WTC11 (cell line): ENCODE data around the gene FBF1. TPM values are rescaled to one million over a fixed set of nuclear protein-coding genes. Genes with fewer than 3 reads are reported as not detected.

Source experiments
- ATAC-seq: fragments of 200-7000 bp; cut with Tn5 transposase; 2 replicates; pipeline ENCODE4 v1.10.0; 2021; ENCODE audit warnings: mild to moderate bottlenecking, moderate library complexity
- CTCF ChIA-PET: fragments of 300-600 bp; sonication (Branson Sonifier 250); formaldehyde crosslinking; loops from one replicate; lab custom pipeline; 2021; ENCODE audit warnings: antibody characterized with exemption; lab: Charles Lee
- POLR2A ChIA-PET: fragments of 350-600 bp; sonication (Branson Sonifier 250); formaldehyde crosslinking; loops from one replicate; lab custom pipeline; 2021; ENCODE audit warnings: antibody characterized with exemption; lab: Charles Lee
- DNase-seq: peaks from one replicate; pipeline ENCODE4 v3.0.0; 2021; ENCODE audit warnings: low spot score
- H3K27ac Mint-ChIP-seq: 2 replicates; pipeline ENCODE4 v1.8.0; 2021; ENCODE audit warnings: mixed read lengths
- H3K27me3 Mint-ChIP-seq: 2 replicates; pipeline ENCODE4 v1.8.0; 2021; ENCODE audit warnings: low read depth, mild to moderate bottlenecking, moderate library complexity, mixed read lengths
- H3K36me3 Mint-ChIP-seq: 2 replicates; pipeline ENCODE4 v1.8.0; 2021; ENCODE audit warnings: mixed read lengths
- H3K4me1 Mint-ChIP-seq: 2 replicates; pipeline ENCODE4 v1.8.0; 2022; ENCODE audit warnings: mixed read lengths
- H3K4me3 Mint-ChIP-seq: 2 replicates; pipeline ENCODE4 v1.8.0; 2021; ENCODE audit warnings: mild to moderate bottlenecking, moderate library complexity, mixed read lengths
- H3K9me3 Mint-ChIP-seq: 2 replicates; pipeline ENCODE4 v1.8.0; 2021; ENCODE audit warnings: mixed read lengths
- FOXP1 ChIP-seq: sonication (generic); formaldehyde crosslinking; IDR thresholded peaks from 2 replicates; pipeline ENCODE4 v1.8.0; 2022; ENCODE audit warnings: missing genetic modification reagents, mild to moderate bottlenecking, moderate library complexity, borderline replicate concordance
- MYBL2 ChIP-seq: sonication (generic); formaldehyde crosslinking; IDR thresholded peaks from 2 replicates; pipeline ENCODE4 v1.8.1; 2023; ENCODE audit warnings: mild to moderate bottlenecking, moderate library complexity, missing genetic modification reagents
- NR2C2 ChIP-seq: sonication (generic); formaldehyde crosslinking; IDR thresholded peaks from 2 replicates; pipeline ENCODE4 v1.8.0; 2022; ENCODE audit warnings: mild to moderate bottlenecking, missing genetic modification reagents
- PRRX2 ChIP-seq: fragments of 250-450 bp; sonication (Bioruptor Pico); IDR thresholded peaks from 2 replicates; pipeline ENCODE4 v1.8.0; 2021; ENCODE audit warnings: mild to moderate bottlenecking
- ZNF121 ChIP-seq: sonication (generic); formaldehyde crosslinking; IDR thresholded peaks from 2 replicates; pipeline ENCODE4 v1.8.0; 2023; ENCODE audit warnings: missing genetic modification reagents
- ZNF671 ChIP-seq: fragments of 250-450 bp; sonication (Bioruptor Pico); IDR thresholded peaks from 2 replicates; pipeline ENCODE4 v1.8.0; 2021; ENCODE audit warnings: mild to moderate bottlenecking
- total RNA-seq: library from RNA; stranded (reverse); gene quantifications from 3 replicates; pipeline ENCODE4 v1.2.3, GENCODE V29; 2021
- TF ChIP-seq, protein P1 (sequence below): sonication (generic); formaldehyde crosslinking; IDR thresholded peaks from 2 replicates; pipeline ENCODE4 v1.8.0; 2022; ENCODE audit warnings: missing genetic modification reagents
- TF ChIP-seq, protein P2 (sequence below): fragments of 250-450 bp; sonication (Bioruptor Pico); IDR thresholded peaks from 2 replicates; pipeline ENCODE4 v1.9.0; 2021; ENCODE audit warnings: moderate library complexity, mild to moderate bottlenecking, inconsistent platforms, borderline replicate concordance
- TF ChIP-seq, protein P3 (sequence below): sonication (generic); formaldehyde crosslinking; IDR thresholded peaks from 2 replicates; pipeline ENCODE4 v1.8.1; 2023; ENCODE audit warnings: mild to moderate bottlenecking, missing genetic modification reagents, moderate library complexity

FBF1 gene
- total RNA-seq, 1 experiment from 2014 or later = 19.8 TPM

DNA sequence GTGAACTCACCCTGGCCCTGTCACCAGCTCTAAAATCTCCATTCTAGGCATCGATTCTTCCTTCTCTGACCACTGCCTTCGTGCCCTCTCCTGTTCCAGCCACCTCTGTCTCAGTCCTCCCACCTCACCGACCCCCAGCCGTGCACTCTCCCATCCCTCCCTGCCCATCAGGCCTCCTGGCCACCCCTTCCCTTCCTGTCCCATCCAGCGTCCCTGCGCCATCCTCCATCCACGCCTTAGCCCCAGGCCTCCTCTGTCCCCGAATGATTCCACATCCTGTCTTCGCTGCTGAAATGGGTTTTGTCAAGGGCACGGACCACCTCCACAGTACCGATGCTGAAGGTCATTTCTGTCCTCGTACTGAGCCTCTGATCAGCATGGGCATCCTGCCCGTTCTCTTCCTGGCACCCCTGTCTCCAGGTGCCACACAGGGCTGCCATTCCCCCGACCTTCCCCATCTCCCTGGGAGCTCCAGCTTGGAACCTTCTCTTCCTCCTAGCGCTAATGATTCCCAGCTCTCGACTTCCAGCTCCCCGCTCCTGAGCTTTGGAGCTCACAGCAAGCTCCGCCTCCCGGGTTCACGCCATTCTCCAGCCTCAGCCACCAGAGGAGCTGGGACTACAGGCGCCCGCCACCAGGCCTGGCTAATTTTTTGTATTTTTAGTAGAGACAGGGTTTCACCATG is 46.7 kb downstream of the FBF1 start (continued):
- TF ChIP-seq, protein P1, sequence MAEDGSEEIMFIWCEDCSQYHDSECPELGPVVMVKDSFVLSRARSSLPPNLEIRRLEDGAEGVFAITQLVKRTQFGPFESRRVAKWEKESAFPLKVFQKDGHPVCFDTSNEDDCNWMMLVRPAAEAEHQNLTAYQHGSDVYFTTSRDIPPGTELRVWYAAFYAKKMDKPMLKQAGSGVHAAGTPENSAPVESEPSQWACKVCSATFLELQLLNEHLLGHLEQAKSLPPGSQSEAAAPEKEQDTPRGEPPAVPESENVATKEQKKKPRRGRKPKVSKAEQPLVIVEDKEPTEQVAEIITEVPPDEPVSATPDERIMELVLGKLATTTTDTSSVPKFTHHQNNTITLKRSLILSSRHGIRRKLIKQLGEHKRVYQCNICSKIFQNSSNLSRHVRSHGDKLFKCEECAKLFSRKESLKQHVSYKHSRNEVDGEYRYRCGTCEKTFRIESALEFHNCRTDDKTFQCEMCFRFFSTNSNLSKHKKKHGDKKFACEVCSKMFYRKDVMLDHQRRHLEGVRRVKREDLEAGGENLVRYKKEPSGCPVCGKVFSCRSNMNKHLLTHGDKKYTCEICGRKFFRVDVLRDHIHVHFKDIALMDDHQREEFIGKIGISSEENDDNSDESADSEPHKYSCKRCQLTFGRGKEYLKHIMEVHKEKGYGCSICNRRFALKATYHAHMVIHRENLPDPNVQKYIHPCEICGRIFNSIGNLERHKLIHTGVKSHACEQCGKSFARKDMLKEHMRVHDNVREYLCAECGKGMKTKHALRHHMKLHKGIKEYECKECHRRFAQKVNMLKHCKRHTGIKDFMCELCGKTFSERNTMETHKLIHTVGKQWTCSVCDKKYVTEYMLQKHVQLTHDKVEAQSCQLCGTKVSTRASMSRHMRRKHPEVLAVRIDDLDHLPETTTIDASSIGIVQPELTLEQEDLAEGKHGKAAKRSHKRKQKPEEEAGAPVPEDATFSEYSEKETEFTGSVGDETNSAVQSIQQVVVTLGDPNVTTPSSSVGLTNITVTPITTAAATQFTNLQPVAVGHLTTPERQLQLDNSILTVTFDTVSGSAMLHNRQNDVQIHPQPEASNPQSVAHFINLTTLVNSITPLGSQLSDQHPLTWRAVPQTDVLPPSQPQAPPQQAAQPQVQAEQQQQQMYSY (CRISPR knock-in tag) = no peak
- TF ChIP-seq NR2C2 (CRISPR knock-in tag) = no peak

DNA sequence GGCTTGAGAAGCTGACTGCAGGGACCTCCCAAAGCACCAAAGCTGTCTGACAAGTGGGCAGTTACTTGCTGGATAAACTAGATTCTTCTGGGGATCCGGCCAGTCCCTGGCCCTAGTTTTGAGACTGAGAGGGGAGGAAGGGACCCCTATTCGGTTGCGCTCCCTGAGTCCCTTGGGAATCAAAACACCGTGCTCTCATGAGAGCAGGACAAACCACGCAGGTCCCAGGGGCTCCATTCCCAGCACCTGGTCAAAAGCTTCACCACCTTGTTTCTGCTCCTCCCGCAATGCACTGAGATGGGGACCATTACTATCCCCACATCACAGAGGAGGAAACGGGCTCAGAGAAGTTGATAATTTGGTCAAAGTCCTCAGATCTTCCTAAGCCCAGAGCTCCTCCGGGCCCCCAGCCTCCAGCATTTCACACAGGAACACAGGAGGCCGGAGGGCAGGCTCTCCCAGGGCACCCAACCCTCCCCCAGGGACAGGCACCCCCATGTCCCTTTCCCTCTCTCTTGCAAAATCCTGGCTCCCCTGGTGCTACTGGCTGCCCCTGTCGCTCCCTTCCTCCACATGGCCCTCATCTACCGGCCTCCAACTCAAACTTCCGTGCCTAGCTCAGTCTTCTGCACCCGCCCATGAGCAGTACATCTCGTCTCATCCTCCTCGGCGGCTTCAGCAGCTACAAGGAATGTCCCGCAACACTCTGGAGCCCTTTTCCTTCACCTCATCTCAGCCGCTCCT is 47.4 kb downstream of the FBF1 start:
- no peak for TF ChIP-seq PRRX2 (CRISPR knock-in tag)
- TF ChIP-seq, protein P2, sequence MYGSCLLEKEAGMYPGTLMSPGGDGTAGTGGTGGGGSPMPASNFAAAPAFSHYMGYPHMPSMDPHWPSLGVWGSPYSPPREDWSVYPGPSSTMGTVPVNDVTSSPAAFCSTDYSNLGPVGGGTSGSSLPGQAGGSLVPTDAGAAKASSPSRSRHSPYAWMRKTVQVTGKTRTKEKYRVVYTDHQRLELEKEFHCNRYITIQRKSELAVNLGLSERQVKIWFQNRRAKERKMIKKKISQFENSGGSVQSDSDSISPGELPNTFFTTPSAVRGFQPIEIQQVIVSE (CRISPR knock-in tag) = no peak
- Mint-ChIP-seq H3K9me3 (no peaks in the 10 kb centered on the region), H3K4me1 (peaks cover 26% of the 10 kb centered on the region), H3K27me3 (no peaks in the 10 kb centered on the region), H3K27ac (peak overlapping the region; percentile 93), H3K36me3 (peaks cover 7% of the 10 kb centered on the region; the same call in 1 of the 2 replicates), H3K4me3 (peak overlapping the region; percentile 44)
- ATAC-seq (no peak), DNase-seq (no peak)
- ChIA-PET CTCF (interaction anchor here (0.5 to 7.5 kb wide), 10 partner anchors 11 to 773 kb away, joined by 3 to 71 read pairs (median 6); partner anchors contain the start of genes MRPL38 and TRIM47), POLR2A (interaction anchor here (1.2 kb wide), 1 partner anchor 38 kb away, joined by 3 read pairs; the partner anchor contains the start of gene WBP2)

DNA sequence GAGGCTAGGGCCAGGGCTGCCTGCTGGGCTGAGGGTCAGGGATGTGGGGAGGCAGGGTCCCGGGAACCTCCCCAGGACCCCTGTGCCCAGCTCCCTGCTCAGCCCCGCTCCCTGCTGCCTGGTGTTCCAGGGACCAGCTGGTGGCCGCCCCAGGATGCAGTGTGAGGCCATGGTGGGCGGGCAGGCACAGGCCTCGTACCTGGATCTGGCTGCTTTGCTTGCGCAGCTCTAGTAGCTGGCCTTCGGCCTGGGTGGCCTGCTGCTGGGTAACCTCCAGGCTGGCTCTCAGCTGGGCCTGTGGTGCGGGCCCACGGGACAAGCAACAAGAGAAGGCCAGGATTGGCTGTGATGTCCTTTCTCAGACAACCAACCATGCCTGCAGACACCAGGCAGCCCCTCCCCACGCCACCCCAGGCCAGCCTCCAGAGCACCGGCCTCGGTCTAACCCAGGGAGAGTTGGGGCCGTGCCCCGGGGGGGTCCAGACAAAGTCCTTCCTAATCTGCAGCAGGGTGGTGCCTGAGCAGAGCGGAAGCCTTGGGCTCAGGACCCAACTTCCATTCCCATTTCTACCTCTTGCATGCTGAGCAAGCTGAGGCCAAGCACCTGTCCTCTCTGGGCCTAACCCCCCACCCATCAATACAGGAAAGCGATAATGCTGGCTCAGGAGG is 48.2 kb downstream of the FBF1 start:
- ChIA-PET CTCF (interaction anchor here (0.9 to 7.5 kb wide), 6 partner anchors 12 to 122 kb away, joined by 3 to 71 read pairs (median 16); partner anchors contain the start of genes MRPL38 and TRIM47), POLR2A (interaction anchor here (1.2 kb wide), 1 partner anchor 37 kb away, joined by 3 read pairs; the partner anchor contains the start of gene WBP2)
- H3K4me3 Mint-ChIP-seq = no peak overlapping the region
- no peak for ATAC-seq
- H3K27me3 Mint-ChIP-seq = no peaks in the 10 kb centered on the region
- no peak overlapping the region for H3K27ac Mint-ChIP-seq
- peaks cover 24% of the 10 kb centered on the region for H3K4me1 Mint-ChIP-seq
- peaks cover 7% of the 10 kb centered on the region; the same call in 1 of the 2 replicates for H3K36me3 Mint-ChIP-seq
- H3K9me3 Mint-ChIP-seq = no peaks in the 10 kb centered on the region
- DNase-seq = no peak
- TF ChIP-seq MYBL2 (CRISPR knock-in tag) = 0 out of 2 replicates have a peak, but pooled peaks have one; percentile 36
- TF ChIP-seq FOXP1 (CRISPR knock-in tag) = no peak

DNA sequence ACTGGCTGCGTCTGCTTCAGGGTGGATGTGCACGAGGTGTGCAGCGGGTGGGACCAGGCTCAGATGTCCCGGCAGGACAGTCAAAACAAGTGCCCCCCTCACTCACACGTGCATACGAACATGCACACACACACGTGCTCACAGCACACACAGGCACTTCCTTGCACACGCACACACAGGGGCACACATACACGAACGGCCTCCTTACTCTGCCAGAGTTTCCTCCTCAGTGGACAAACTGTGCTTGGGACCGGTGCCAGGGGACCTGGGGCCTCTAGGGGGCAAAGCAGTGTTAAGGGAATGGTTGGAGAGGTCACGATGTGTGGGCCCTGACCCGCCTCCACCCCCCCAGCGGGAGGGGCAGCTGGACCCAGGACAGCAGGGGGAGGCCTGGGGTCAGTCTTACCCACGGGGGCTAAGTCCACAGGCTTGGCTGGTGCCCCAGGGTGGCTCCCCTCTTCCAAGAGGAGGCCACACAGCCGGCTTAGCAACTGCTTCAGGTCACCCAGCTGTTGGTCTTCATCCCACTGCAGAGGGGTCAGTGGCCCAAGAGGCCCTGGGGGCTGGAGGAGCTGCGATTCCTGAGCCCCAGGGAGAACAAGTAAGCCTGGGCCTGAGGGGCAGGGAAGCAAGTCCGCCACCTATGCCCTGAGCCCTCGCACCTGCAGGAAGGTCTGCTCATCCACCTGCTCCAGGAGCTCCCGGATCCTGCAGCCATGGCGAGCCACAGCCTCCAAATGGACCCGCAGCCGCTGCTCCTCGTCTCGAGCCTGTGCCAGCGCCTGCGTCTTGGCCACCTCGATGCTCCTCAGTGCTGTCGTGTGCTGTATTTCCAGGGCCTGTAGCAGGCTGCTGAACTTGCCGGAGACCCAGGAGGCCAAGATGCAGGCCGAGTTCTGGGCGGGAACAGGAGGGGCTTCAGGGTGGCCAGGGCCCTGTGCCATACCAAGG is 49.0 kb downstream of the FBF1 start:
- Mint-ChIP-seq H3K36me3 (peaks cover 7% of the 10 kb centered on the region; the same call in 1 of the 2 replicates), H3K4me3 (no peak overlapping the region), H3K27me3 (no peaks in the 10 kb centered on the region)
- no peak for DNase-seq
- no peak for ATAC-seq
- POLR2A ChIA-PET = interaction anchor here (0.6 to 1.2 kb wide), 2 partner anchors 36 to 687 kb away, joined by 3 to 4 read pairs; partner anchors contain the start of gene WBP2
- TF ChIP-seq, protein P3, sequence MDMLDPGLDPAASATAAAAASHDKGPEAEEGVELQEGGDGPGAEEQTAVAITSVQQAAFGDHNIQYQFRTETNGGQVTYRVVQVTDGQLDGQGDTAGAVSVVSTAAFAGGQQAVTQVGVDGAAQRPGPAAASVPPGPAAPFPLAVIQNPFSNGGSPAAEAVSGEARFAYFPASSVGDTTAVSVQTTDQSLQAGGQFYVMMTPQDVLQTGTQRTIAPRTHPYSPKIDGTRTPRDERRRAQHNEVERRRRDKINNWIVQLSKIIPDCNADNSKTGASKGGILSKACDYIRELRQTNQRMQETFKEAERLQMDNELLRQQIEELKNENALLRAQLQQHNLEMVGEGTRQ = no peak
- TF ChIP-seq ZNF671 (CRISPR knock-in tag) (no peak), ZNF121 (CRISPR knock-in tag) (0 out of 2 replicates have a peak, but pooled peaks have one; percentile 25)
- TF ChIP-seq, all 79 proteins: peak for 1
- Mint-ChIP-seq H3K27ac (no peak overlapping the region), H3K4me1 (peaks cover 19% of the 10 kb centered on the region), H3K9me3 (no peaks in the 10 kb centered on the region)
- CTCF ChIA-PET = interaction anchor here (1.0 to 7.5 kb wide), 3 partner anchors 14 to 31 kb away, joined by 3 to 71 read pairs (median 36); partner anchors contain the start of gene TRIM47
